Ishikawa (cell line): ENCODE data around the gene MIAT.

Experiments
- CEBPB ChIP-seq: IDR thresholded peaks from 2 replicates; pipeline ENCODE4 v1.6.1; 2012
- CREB1 ChIP-seq: IDR thresholded peaks from 2 replicates; pipeline ENCODE4 v1.6.1; 2012; ENCODE audit warnings: low read depth
- EGR1 ChIP-seq: IDR thresholded peaks from 2 replicates; pipeline ENCODE4 v1.6.1; 2012
- EP300 ChIP-seq: IDR thresholded peaks from 2 replicates; pipeline ENCODE4 v1.6.1; 2012; ENCODE audit warnings: borderline replicate concordance
- FOXM1 ChIP-seq: IDR thresholded peaks from 2 replicates; pipeline ENCODE4 v1.6.1; 2012; ENCODE audit warnings: low read depth, borderline replicate concordance
- NFIC ChIP-seq: IDR thresholded peaks from 2 replicates; pipeline ENCODE4 v1.6.1; 2012
- RAD21 ChIP-seq: IDR thresholded peaks from 2 replicates; pipeline ENCODE4 v1.6.1; 2012; ENCODE audit warnings: low read depth
- TAF1 ChIP-seq: IDR thresholded peaks from 2 replicates; pipeline ENCODE4 v1.6.1; 2012; ENCODE audit warnings: low read depth, mild to moderate bottlenecking
- TCF12 ChIP-seq: IDR thresholded peaks from 2 replicates; pipeline ENCODE4 v1.6.1; 2012; ENCODE audit warnings: low read depth
- TEAD4 ChIP-seq: IDR thresholded peaks from 2 replicates; pipeline ENCODE4 v1.6.1; 2012
- YY1 ChIP-seq: IDR thresholded peaks from 2 replicates; pipeline ENCODE4 v1.6.1; 2012; ENCODE audit warnings: low read depth
- ZBTB7A ChIP-seq: IDR thresholded peaks from 2 replicates; pipeline ENCODE4 v1.6.1; 2012; ENCODE audit warnings: low read depth
- TF ChIP-seq, protein P1 (sequence below): IDR thresholded peaks from 2 replicates; pipeline ENCODE4 v1.6.1; 2012
- TF ChIP-seq, protein P2 (sequence below): IDR thresholded peaks from 2 replicates; pipeline ENCODE4 v1.6.1; 2012
- TF ChIP-seq, protein P3 (sequence below): IDR thresholded peaks from 2 replicates; pipeline ENCODE4 v1.6.1; 2012; ENCODE audit warnings: low read depth, mild to moderate bottlenecking

Gene MIAT

DNA sequence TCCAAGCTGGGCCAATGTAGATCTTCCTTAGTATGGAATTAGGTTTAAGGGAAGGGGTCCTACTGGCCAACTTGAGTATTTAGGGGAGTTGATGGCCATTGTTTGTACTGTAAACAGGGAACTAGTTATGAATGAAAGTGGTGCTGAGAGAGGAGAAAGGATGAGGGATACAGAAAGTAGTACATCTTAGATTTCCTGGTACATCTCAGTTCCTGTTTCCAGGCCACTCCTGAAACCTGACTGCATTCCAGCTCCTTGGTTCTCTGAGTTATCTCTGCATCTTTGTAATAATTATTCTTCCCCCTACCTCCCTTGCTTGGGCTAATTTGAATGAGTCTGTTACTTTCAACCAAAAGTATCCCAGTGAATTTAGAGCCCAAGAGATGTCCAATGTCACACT is 30.1 kb downstream of the MIAT start:
- TF ChIP-seq CREB1 (no peak), TEAD4 (no peak), ZBTB7A (no peak), YY1 (no peak), TCF12 (no peak), EP300 (no peak), RAD21 (no peak), TAF1 (no peak), FOXM1 (no peak), EGR1 (no peak), CEBPB (no peak)
- TF ChIP-seq, protein P1, sequence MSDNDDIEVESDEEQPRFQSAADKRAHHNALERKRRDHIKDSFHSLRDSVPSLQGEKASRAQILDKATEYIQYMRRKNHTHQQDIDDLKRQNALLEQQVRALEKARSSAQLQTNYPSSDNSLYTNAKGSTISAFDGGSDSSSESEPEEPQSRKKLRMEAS = no peak
- TF ChIP-seq, protein P2, sequence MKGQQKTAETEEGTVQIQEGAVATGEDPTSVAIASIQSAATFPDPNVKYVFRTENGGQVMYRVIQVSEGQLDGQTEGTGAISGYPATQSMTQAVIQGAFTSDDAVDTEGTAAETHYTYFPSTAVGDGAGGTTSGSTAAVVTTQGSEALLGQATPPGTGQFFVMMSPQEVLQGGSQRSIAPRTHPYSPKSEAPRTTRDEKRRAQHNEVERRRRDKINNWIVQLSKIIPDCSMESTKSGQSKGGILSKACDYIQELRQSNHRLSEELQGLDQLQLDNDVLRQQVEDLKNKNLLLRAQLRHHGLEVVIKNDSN = no peak

DNA sequence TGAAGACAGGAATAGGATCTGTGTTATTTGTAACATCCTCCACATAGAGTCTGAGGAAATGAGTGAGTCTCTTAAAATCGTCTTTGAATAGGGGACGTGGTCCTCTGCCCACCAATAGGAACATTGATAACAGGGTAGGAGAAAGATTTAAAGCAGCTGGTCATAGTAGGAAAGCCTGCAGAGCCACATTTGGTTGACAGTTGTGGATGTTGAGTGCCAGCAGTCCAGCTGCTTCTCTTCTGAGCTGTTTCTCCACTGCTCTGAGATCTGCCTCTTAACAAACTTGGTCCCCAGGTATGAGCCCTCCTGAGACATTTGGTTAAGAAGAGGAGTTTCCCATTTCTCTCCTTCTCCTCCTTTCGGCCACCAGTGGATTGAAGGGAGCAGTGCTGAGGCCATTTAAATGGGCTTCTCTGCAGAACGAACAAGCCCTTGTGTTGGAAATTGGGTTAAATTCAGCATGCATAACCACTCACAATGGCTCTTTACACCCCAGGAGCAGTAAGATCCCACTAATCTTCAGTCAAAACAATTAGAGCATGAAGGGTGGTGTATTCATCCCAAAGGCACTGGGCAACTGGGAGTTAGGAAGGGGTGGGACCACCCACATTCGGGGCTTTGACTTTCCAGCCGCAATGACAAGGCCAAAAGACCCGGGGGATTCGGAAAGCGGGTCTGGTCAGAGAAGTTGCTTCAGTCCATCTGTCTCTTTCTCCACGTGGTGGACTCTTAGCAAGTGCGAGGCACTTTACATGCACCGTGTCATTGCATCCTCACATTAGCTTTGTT is 32.3 kb downstream of the MIAT start:
- TF ChIP-seq, protein P3, sequence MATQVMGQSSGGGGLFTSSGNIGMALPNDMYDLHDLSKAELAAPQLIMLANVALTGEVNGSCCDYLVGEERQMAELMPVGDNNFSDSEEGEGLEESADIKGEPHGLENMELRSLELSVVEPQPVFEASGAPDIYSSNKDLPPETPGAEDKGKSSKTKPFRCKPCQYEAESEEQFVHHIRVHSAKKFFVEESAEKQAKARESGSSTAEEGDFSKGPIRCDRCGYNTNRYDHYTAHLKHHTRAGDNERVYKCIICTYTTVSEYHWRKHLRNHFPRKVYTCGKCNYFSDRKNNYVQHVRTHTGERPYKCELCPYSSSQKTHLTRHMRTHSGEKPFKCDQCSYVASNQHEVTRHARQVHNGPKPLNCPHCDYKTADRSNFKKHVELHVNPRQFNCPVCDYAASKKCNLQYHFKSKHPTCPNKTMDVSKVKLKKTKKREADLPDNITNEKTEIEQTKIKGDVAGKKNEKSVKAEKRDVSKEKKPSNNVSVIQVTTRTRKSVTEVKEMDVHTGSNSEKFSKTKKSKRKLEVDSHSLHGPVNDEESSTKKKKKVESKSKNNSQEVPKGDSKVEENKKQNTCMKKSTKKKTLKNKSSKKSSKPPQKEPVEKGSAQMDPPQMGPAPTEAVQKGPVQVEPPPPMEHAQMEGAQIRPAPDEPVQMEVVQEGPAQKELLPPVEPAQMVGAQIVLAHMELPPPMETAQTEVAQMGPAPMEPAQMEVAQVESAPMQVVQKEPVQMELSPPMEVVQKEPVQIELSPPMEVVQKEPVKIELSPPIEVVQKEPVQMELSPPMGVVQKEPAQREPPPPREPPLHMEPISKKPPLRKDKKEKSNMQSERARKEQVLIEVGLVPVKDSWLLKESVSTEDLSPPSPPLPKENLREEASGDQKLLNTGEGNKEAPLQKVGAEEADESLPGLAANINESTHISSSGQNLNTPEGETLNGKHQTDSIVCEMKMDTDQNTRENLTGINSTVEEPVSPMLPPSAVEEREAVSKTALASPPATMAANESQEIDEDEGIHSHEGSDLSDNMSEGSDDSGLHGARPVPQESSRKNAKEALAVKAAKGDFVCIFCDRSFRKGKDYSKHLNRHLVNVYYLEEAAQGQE = no peak
- TF ChIP-seq TEAD4 (no peak), TCF12 (no peak), EGR1 (no peak), RAD21 (no peak), EP300 (no peak), ZBTB7A (no peak), TAF1 (no peak)

DNA sequence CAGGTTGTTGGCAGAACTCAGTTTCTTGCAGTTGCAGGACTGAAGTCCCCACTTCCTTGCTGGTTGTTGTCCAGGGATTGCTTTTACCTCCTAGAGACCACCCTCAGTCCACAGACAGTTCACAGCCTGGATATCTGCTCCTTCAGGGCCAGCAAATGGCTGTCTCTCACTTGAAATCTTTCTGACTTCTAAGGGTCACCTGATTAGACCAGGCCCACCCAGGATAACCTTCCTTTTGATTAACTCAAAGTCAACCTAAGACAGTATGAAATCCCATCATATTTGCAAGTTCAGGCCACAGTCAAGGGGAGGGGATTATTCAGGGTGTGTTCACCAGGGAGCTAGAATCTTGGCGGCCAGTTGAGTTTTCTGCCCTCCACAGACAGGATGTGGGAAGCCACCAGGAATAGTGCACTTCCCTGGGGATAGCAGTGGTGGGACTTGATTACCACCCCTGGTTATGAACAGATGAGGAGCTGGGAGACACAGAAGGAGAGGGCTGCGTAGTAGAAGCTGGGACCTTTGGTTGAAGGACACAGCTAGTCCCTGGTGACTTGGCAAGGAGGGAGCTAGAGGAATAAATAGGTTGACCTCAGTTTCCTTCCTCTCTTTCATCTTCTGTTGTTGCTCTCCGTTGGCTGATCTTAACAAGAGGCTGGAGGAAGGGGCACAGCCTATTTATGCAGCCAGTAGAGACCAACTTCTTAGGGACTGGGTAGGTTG is 33.4 kb downstream of the MIAT start:
- no peak for TF ChIP-seq EGR1
- no peak for TF ChIP-seq CEBPB
- TF ChIP-seq EP300 = no peak
- TF ChIP-seq FOXM1 = no peak
- TF ChIP-seq RAD21 = no peak
- TF ChIP-seq ZBTB7A = no peak

DNA sequence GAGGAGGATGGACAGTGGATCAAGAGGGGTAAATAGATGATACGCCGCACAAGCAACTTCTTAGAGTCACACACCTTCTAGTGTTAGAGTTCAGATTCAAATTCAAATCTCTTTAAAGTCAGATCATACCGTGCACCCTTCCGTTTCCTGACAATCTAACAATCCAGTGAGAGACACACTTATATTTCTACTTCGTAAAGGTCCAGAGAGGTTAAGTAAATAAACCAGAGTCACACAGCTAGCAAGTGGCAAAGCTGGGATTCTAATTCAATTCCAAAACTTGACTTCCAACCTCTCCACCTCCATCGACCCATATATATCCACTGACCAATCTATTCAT is 34.0 kb downstream of the MIAT start:
- no peak for TF ChIP-seq ZBTB7A
- TF ChIP-seq EGR1 = no peak
- TF ChIP-seq, protein P3 = no peak
- TF ChIP-seq FOXM1 = no peak

DNA sequence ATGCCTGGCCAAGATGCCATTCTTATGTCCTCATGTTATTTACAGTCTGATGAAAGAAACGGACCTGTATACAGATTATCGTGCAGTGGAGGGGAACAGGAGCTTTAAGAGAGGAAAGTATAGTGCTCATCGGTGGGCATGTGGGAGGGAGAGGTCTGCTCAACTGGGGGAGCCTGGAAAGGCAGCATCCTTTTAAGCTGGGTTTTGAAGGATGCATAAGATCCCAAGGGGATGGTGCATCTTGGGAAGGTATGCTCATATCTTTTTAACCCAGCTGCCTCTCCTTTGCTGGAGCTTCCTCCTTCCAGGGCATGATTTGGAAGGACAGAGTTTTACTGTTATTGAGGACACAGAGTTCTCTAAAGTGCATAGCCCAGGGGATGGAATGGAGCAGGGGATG is 34.8 kb downstream of the MIAT start:
- TF ChIP-seq, protein P1 = no peak
- TF ChIP-seq CEBPB = no peak
- no peak for TF ChIP-seq EGR1
- no peak for TF ChIP-seq YY1
- TF ChIP-seq, protein P2 = no peak

DNA sequence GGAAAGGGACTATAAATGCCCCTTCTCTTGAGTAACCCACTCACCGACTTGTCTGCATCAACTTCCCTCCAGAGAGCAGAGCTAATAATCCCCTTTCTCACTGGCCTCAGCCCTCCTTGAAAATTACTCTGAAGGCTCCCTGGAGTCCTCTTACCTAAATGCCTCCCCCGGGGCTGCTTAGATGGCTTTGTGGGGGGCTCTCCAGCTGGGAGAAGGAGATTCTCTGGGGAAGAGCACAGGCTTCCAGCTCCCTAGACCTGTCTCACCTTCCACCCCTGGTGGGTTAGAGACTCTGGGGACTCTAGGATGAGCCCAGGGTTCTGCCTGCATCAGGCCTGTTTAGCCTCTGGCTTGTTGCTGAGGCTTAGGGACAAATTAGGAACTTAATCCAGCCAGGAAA is 39.8 kb downstream of the MIAT start:
- TF ChIP-seq TCF12 = no peak

DNA sequence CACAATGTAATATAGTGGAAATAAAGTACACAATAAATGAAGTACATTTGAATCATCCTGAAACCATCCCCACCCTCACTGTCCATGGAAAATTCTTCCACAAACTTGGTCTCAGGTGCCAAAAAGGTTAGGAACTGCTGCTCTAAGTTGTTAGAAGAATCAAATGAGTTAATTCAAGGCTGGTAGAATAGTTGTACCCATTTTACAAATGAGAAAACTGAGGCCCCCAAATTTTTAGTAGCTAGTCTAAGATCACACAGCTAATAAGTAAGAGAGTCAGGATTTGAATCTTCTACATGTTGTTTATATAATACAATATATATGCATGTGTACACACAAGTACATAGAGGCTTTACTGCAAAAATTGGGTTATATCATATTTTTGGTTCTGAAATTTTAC is 43.1 kb downstream of the MIAT start:
- TF ChIP-seq FOXM1 (no peak), EGR1 (no peak), TEAD4 (no peak), NFIC (no peak), ZBTB7A (no peak), TCF12 (no peak)
- TF ChIP-seq, protein P2 = no peak
- TF ChIP-seq, protein P1 = no peak
